GM19452 (cell line): Measurements from ENCODE around the gene PCDHGA9.
"Not testable (repeated sequence)": the region's sequence is repeated elsewhere in the genome, so short reads cannot be mapped to it uniquely, and the experiment has no call there.

Experiments used
- ATAC-seq: cut with Tn5 transposase; IDR thresholded peaks from one replicate; pipeline ENCODE4 v1.9.1; 2021; ENCODE audit not compliant: unreplicated experiment

The PCDHGA9 gene

GRCh38 chr5:141402553-141403243, at the start of gene PCDHGA9:
Gene PCDHGA9 (plus strand): TSS chr5:141402778. CDS start chr5:141402953, 175 bp downstream.
- ATAC-seq: no peak

GRCh38 chr5:141354900-141355469, 47.6 kb upstream of the PCDHGA9 start, which contains the start of gene PCDHGA4:
Gene PCDHGA4 (plus strand): TSS chr5:141355021. CDS start chr5:141355108, 87 bp downstream.
- ATAC-seq: no peak

GRCh38 chr5:141355641-141356040, 46.9 kb upstream of the PCDHGA9 start:
- ATAC-seq: no peak

GRCh38 chr5:141356133-141356532, 46.4 kb upstream of the PCDHGA9 start:
- ATAC-seq: no peak

- ATAC-seq: no peak
Measured at GRCh38 chr5:141356950-141357349, 45.6 kb upstream of the PCDHGA9 start.

- ATAC-seq: peak; percentile 70
Measured at GRCh38 chr5:141359790-141360426, 42.7 kb upstream of the PCDHGA9 start, which contains the start of gene PCDHGB2. Gene PCDHGB2 (plus strand): TSS chr5:141359994. CDS start chr5:141360136, 142 bp downstream.

- no peak for ATAC-seq
Measured at GRCh38 chr5:141360685-141361084, 41.9 kb upstream of the PCDHGA9 start.

- no peak for ATAC-seq
Measured at GRCh38 chr5:141362719-141363118, 39.9 kb upstream of the PCDHGA9 start.

- no peak for ATAC-seq
Measured at GRCh38 chr5:141363952-141364660, 38.5 kb upstream of the PCDHGA9 start, which contains the start of gene PCDHGA5. Gene PCDHGA5 (plus strand): TSS chr5:141364162. CDS start chr5:141364331, 169 bp downstream.

- ATAC-seq: no peak
Measured at GRCh38 chr5:141366016-141366896, 36.3 kb upstream of the PCDHGA9 start.

GRCh38 chr5:141369994-141370848, 32.4 kb upstream of the PCDHGA9 start, which contains the start of gene PCDHGB3:
Gene PCDHGB3 (plus strand): TSS chr5:141370242. CDS start chr5:141370395, 153 bp downstream.
- peak; percentile 75 for ATAC-seq

GRCh38 chr5:141371572-141372475, 30.8 kb upstream of the PCDHGA9 start:
- no peak for ATAC-seq

- ATAC-seq: no peak
Measured at GRCh38 chr5:141373673-141374317, 28.8 kb upstream of the PCDHGA9 start, which contains the start of gene PCDHGA6. Gene PCDHGA6 (plus strand): TSS chr5:141373891. CDS start chr5:141374084, 193 bp downstream.

- ATAC-seq: no peak
Measured at GRCh38 chr5:141374627-141375026, 28.0 kb upstream of the PCDHGA9 start.

GRCh38 chr5:141375444-141376155, 27.0 kb upstream of the PCDHGA9 start:
- ATAC-seq: not testable (repeated sequence)

- no peak for ATAC-seq
Measured at GRCh38 chr5:141382469-141383294, 19.9 kb upstream of the PCDHGA9 start, which contains the start of gene PCDHGA7. Gene PCDHGA7 (plus strand): TSS chr5:141382742. CDS start chr5:141382900, 158 bp downstream.
